ENCODE measurements around the gene INHBA. TPM values are rescaled to one million over a fixed set of nuclear protein-coding genes. Genes with fewer than 3 reads are reported as not detected.

Gene INHBA
- total RNA-seq, 1 experiment from 2014 or later, result 17.3 TPM

- Histone ChIP-seq H3K36me3 (ENCODE audit: low read depth) (no peaks in the 10 kb centered on the region), H2AFZ (no peak overlapping the region), H4K20me1 (ENCODE audit: insufficient read depth) (no peaks in the 10 kb centered on the region), H3K79me2 (ENCODE audit: low read depth) (no peaks in the 10 kb centered on the region), H3K27me3 (ENCODE audit: insufficient read depth, low read depth) (no peaks in the 10 kb centered on the region), H3K9me2 (ENCODE audit: insufficient read depth) (no peaks in the 10 kb centered on the region), H3K27ac (no peak overlapping the region), H3K4me3 (no peak overlapping the region), H3K4me2 (no peak overlapping the region), H3K4me1 (replicated peaks; ENCODE audit: insufficient read depth) (no peaks in the 10 kb centered on the region), H3K9me3 (ENCODE audit: insufficient read depth, low read depth) (no peaks in the 10 kb centered on the region; the same call in 1 of the 2 replicates), H3F3A (ENCODE audit: insufficient read depth, low read depth) (no peaks in the 10 kb centered on the region)
- intact Hi-C loops (cut with micrococcal nuclease; ENCODE audit: unreplicated experiment), result loop anchor here (1.0 kb wide), 3 partner anchors 686 to 1499 kb away; no protein-coding TSS in a partner anchor
- ChIA-PET POLR2A (ENCODE audit: unreplicated experiment) (no interaction called here), CTCF (no interaction called here)
- DNase-seq, result no peak
- no TSS peak for BruUV-seq (replicated peaks)
- peak; percentile 93 for TF ChIP-seq CTCF (conservative IDR thresholded peaks at IDR 0.05)
- TF ChIP-seq EZH2 (IDR thresholded peaks at IDR 0.05; ENCODE audit: low read depth), result no peak
Measured at GRCh38 chr7:41731493-41732435, 28.9 kb upstream of the INHBA start.

GRCh38 chr7:41730668-41731067 is 27.8 kb upstream of the INHBA start:
- H3K4me1 ChIP-seq (replicated peaks; ENCODE audit: insufficient read depth), result no peaks in the 10 kb centered on the region
- no TSS peak for BruUV-seq (replicated peaks)
- no peaks in the 10 kb centered on the region for H3F3A ChIP-seq (ENCODE audit: insufficient read depth, low read depth)
- H3K36me3 ChIP-seq (ENCODE audit: low read depth), result no peaks in the 10 kb centered on the region
- intact Hi-C loops (cut with micrococcal nuclease; ENCODE audit: unreplicated experiment), result no loop called here
- H4K20me1 ChIP-seq (ENCODE audit: insufficient read depth), result no peaks in the 10 kb centered on the region
- no peak for DNase-seq
- H3K4me2 ChIP-seq, result no peak overlapping the region
- H3K27me3 ChIP-seq (ENCODE audit: insufficient read depth, low read depth), result no peaks in the 10 kb centered on the region
- H3K9me3 ChIP-seq (ENCODE audit: insufficient read depth, low read depth), result no peaks in the 10 kb centered on the region; the same call in 1 of the 2 replicates
- H3K4me3 ChIP-seq, result no peak overlapping the region
- H3K79me2 ChIP-seq (ENCODE audit: low read depth), result no peaks in the 10 kb centered on the region
- no peaks in the 10 kb centered on the region for H3K9me2 ChIP-seq (ENCODE audit: insufficient read depth)
- ChIA-PET POLR2A (ENCODE audit: unreplicated experiment) (interaction anchor here (0.6 kb wide), 1 partner anchor 1596 kb away, joined by 4 read pairs; the partner anchor contains the start of genes MPLKIP and SUGCT), CTCF (no interaction called here)
- H2AFZ ChIP-seq, result no peak overlapping the region
- TF ChIP-seq EZH2 (IDR thresholded peaks at IDR 0.05; ENCODE audit: low read depth) (no peak), CTCF (conservative IDR thresholded peaks at IDR 0.05) (no peak)
- no peak overlapping the region for H3K27ac ChIP-seq

GRCh38 chr7:41730161-41730560 is 27.3 kb upstream of the INHBA start:
- H3K27ac ChIP-seq, result no peak overlapping the region
- no peaks in the 10 kb centered on the region for H3K27me3 ChIP-seq (ENCODE audit: insufficient read depth, low read depth)
- no peaks in the 10 kb centered on the region for H3K4me1 ChIP-seq (replicated peaks; ENCODE audit: insufficient read depth)
- H3K9me3 ChIP-seq (ENCODE audit: insufficient read depth, low read depth), result no peaks in the 10 kb centered on the region; the same call in 1 of the 2 replicates
- DNase-seq, result no peak
- H3K79me2 ChIP-seq (ENCODE audit: low read depth), result no peaks in the 10 kb centered on the region
- H3K9me2 ChIP-seq (ENCODE audit: insufficient read depth), result no peaks in the 10 kb centered on the region
- no peaks in the 10 kb centered on the region for H3F3A ChIP-seq (ENCODE audit: insufficient read depth, low read depth)
- intact Hi-C loops (cut with micrococcal nuclease; ENCODE audit: unreplicated experiment), result no loop called here
- ChIA-PET CTCF (interaction anchor here (0.7 kb wide), 2 partner anchors 14 to 1497 kb away, joined by 4 to 5 read pairs; no protein-coding TSS in a partner anchor), POLR2A (ENCODE audit: unreplicated experiment) (interaction anchor here (0.6 kb wide), 1 partner anchor 1595 kb away, joined by 4 read pairs; the partner anchor contains the start of genes MPLKIP and SUGCT)
- H4K20me1 ChIP-seq (ENCODE audit: insufficient read depth), result no peaks in the 10 kb centered on the region
- H3K36me3 ChIP-seq (ENCODE audit: low read depth), result no peaks in the 10 kb centered on the region
- no peak overlapping the region for H3K4me3 ChIP-seq
- no peak for TF ChIP-seq CTCF (conservative IDR thresholded peaks at IDR 0.05)
- TF ChIP-seq EZH2 (IDR thresholded peaks at IDR 0.05; ENCODE audit: low read depth), result no peak
- no peak overlapping the region for H3K4me2 ChIP-seq
- BruUV-seq (replicated peaks), result no TSS peak
- no peak overlapping the region for H2AFZ ChIP-seq

Measured in PC-9 (cell line).